Activated CD4-positive, alpha-beta T cell treated with anti-CD3 and anti-CD28 coated beads for 36 hours (primary cell): ENCODE data around the gene TMEM121. TPM values are rescaled to one million over a fixed set of nuclear protein-coding genes. Genes with fewer than 3 reads are reported as not detected.

Experiments used
- ATAC-seq: fragments of 200-7000 bp; cut with Tn5 transposase; one replicate; pipeline ENCODE4 v1.10.0; 2021; ENCODE audit warnings: mild to moderate bottlenecking, moderate library complexity
- CTCF ChIA-PET: fragments of 350-600 bp; sonication (Branson Sonifier 250); formaldehyde crosslinking; loops from one replicate; lab custom pipeline; 2021; ENCODE audit warnings: antibody characterized with exemption; lab: Charles Lee
- POLR2A ChIA-PET: fragments of 350-600 bp; sonication (Branson Sonifier 250); formaldehyde crosslinking; loops from one replicate; lab custom pipeline; 2021; ENCODE audit warnings: antibody characterized with exemption, inconsistent platforms; lab: Charles Lee
- DNase-seq: peaks from one replicate; pipeline ENCODE4 v3.0.0-alpha.2; 2020
- H3K27ac Mint-ChIP-seq: one replicate; pipeline ENCODE4 v1.8.0; 2021; ENCODE audit warnings: mixed read lengths
- H3K27me3 Mint-ChIP-seq: one replicate; pipeline ENCODE4 v1.8.0; 2021; ENCODE audit warnings: mixed read lengths
- H3K36me3 Mint-ChIP-seq: one replicate; pipeline ENCODE4 v1.8.0; 2021; ENCODE audit warnings: low read depth, mixed read lengths
- H3K4me1 Mint-ChIP-seq: one replicate; pipeline ENCODE4 v1.8.0; 2021; ENCODE audit warnings: mixed read lengths
- H3K4me3 Mint-ChIP-seq: one replicate; pipeline ENCODE4 v1.8.0; 2021; ENCODE audit warnings: mild to moderate bottlenecking, moderate library complexity, mixed read lengths
- H3K9me3 Mint-ChIP-seq: one replicate; pipeline ENCODE4 v1.8.0; 2021; ENCODE audit warnings: low read depth, mixed read lengths
- intact Hi-C, 2 experiments: fragments of 100-400 bp; cut with DNase I in 1 of 2; cut with micrococcal nuclease in 1 of 2; formaldehyde crosslinking; loops; one replicate each; pipeline versions ENCODE4 v1.14.2 to v1.15.1; 2022 to 2024; cut with DNase I, micrococcal nuclease
- total RNA-seq, 2 experiments: library from RNA; stranded (reverse); gene quantifications; one replicate each; pipeline ENCODE4 v1.2.3, GENCODE V29; 2021

The TMEM121 gene
- total RNA-seq = 1 to 10 TPM; 7.2 to 9.2 TPM

DNA sequence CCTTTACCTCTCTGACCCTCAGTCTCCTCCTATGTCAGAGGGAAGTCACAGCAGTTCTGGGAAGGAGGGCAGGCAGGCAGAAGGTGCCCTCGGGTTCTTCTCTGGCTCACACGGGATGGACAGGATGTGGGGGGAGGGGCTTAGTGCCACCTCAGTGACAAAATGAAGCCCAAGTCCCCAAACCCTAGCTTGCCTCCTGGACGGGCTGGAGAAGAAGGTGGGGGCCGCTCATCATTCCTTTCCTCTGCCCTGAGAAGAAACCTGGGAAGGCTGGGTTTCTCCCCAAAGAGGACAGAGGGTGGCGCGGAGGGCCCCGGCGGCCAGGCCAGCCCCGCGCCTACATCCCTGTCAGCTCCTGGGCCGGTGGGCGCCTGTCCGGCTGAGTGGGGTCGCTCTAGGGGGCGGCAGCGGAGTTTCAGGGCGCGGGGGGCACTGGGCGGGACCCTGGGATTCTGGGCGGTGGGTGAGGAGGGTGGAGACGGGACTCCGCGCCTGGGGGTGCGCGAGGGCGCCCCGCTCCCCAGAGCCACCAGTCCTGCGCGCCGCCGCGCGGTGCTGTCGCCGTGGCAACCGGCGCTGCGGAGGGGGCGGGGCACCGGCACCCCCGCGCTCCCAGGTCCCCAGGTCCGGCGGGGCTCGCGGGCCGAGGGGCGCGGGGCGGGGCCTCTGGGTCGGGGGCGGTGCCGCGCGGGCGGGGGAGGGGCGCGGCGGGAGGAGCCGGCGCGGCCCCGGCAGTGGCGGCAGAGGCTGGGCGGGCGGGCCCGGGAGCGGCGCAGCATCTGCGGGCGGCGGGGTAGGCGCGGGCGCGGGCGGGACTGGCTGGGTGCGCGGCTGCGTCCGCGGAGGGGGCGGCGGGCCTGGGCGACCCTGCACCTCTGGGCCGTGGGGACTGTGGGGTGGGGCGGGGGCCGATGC is at the start of gene TMEM121:
Gene TMEM121, plus strand, starts transcription at position 723 of the 915 bp plus-strand sequence. CDS start 2,252 bp downstream, outside the sequence.
- POLR2A ChIA-PET = no interaction called here
- peak; percentile 18 for ATAC-seq
- peaks cover 15% of the 10 kb centered on the region for H3K4me1 Mint-ChIP-seq
- CTCF ChIA-PET = interaction anchor here (1.0 to 1.4 kb wide), 2 partner anchors 36 to 156 kb away, joined by 3 to 5 read pairs; no protein-coding TSS in a partner anchor
- peaks cover 6% of the 10 kb centered on the region for H3K36me3 Mint-ChIP-seq
- peaks cover 12% of the 10 kb centered on the region for H3K27me3 Mint-ChIP-seq
- intact Hi-C loops = loop anchor here in 1 of 2 experiments (10.0 kb wide), 1 partner anchor 341 kb away; the partner anchor contains the start of gene NUDT14
- H3K9me3 Mint-ChIP-seq = no peaks in the 10 kb centered on the region
- H3K4me3 Mint-ChIP-seq = peak within 1 kb of the TSS; percentile 74
- peak; percentile 61 for DNase-seq
- H3K27ac Mint-ChIP-seq = peak within 1 kb of the TSS; percentile 31

DNA sequence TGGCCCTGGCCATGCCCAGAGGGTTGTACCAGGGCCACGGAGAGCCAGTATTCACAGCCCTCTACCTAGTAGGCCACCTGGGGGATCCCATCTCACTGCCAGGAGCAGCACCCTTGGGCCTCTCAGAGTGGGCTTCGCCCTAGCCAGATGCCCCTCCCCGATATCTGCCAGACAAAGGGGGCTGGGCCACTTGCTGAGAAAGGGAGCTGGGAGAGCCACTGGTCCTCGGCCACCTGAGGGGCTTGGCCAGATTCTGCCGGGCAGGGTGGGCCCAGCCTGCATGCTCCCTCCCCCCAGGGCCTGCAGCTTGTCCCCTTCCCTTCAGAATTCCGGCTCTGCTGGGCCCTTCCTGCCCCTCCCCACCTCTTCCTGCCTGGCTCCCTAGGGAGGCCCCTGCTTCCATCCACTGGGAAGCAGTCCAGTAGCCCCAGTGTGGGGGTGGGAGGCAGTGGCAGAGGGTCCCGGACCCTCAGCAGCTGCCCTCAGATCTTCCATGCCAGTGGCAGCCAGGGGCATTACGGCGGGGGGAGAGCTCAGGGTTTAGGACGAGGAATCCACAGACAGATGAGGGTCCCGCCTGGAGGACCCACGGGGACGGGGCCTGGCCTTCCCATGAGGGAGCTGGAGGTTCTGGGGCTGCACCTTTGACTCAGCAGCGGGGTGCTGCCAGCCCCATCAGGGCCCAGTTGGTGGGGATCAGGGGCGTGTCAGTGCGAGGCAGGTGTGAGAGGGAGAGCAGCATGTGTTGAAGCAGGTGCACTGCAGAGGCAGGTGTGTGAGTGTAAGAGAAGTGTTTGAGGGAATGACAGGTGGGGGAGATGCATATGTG is 49.3 kb upstream of the TMEM121 start:
- Mint-ChIP-seq H3K4me1 (peaks cover 21% of the 10 kb centered on the region), H3K4me3 (no peak overlapping the region), H3K36me3 (no peaks in the 10 kb centered on the region), H3K27ac (no peak overlapping the region), H3K9me3 (no peaks in the 10 kb centered on the region), H3K27me3 (peaks cover 5% of the 10 kb centered on the region)
- DNase-seq = no peak
- ChIA-PET POLR2A (interaction anchor here (0.5 kb wide), 1 partner anchor 12 kb away, joined by 4 read pairs; no protein-coding TSS in a partner anchor), CTCF (interaction anchor here (0.6 to 1.9 kb wide), 2 partner anchors 13 to 27 kb away, joined by 4 to 11 read pairs; no protein-coding TSS in a partner anchor)
- ATAC-seq = no peak
- intact Hi-C loops = no loop called here

DNA sequence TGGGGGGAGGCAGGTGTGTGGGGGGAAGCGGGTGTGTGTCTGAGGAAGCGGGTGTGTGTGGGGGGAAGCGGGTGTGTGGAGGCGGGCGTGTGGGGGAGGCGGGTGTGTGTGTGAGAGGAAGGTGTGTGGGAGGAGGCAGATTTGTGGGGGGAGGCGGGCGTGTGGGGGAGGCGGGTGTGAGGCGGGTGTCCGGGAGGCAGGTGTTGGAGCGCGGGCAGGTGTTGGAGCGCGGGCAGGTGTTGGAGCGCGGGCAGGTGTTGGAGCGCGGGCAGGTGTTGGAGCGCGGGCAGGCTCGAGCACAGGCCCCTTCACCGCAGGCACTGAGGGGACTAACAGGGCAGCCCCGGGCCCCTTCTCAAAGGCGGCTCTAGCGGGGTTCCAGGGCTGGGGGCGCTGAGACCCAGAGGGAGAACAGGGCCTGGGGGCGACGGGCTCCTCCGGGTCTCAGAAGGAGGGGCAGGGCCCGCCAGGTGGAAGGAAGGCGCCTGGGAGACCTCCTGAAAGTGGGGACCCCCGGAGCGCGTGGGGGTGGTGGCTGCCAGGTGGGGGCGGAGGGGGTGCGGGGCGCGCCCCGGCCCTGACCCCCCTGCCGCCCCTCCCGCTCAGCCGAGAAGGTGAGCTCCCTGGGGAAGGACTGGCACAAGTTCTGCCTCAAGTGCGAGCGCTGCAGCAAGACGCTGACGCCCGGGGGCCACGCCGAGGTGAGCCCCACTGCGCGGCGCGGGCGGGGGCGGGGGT is 48.6 kb upstream of the TMEM121 start:
- Mint-ChIP-seq H3K27me3 (peaks cover 5% of the 10 kb centered on the region), H3K4me1 (peaks cover 29% of the 10 kb centered on the region), H3K27ac (no peak overlapping the region), H3K36me3 (no peaks in the 10 kb centered on the region), H3K9me3 (no peaks in the 10 kb centered on the region), H3K4me3 (no peak overlapping the region)
- ChIA-PET CTCF (no interaction called here), POLR2A (interaction anchor here (0.5 kb wide), 1 partner anchor 11 kb away, joined by 4 read pairs; no protein-coding TSS in a partner anchor)
- ATAC-seq = no peak
- peak; percentile 52 for DNase-seq
- intact Hi-C loops = no loop called here

DNA sequence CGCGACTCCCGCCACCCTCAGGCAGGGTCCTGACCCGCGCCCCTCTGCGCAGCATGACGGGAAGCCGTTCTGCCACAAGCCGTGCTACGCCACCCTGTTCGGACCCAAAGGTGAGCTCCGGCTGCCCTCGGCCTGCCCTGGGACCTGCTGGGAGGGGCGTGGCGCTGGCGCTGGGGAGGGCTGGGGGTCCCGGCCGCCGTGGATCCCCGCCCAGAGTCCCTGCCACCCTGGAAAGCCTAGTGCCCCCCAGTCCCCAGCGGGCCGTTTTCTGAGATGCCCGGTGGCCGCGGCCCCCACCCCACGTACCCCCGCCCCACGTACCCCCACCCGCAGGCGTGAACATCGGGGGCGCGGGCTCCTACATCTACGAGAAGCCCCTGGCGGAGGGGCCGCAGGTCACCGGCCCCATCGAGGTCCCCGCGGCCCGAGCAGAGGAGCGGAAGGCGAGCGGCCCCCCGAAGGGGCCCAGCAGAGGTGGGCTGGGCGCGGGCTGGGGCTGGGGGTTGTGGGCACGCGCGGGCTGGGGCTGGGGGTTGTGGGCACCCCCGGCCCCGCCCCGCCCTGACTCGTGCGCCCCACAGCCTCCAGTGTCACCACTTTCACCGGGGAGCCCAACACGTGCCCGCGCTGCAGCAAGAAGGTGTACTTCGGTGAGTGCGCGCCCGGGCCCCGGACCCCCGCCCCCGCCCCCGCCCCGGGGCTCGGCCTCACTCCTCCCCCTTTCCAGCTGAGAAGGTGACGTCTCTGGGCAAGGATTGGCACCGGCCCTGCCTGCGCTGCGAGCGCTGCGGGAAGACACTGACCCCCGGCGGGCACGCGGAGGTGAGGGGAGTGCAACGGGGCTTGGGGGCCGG is 47.8 kb upstream of the TMEM121 start:
- CTCF ChIA-PET = no interaction called here

DNA sequence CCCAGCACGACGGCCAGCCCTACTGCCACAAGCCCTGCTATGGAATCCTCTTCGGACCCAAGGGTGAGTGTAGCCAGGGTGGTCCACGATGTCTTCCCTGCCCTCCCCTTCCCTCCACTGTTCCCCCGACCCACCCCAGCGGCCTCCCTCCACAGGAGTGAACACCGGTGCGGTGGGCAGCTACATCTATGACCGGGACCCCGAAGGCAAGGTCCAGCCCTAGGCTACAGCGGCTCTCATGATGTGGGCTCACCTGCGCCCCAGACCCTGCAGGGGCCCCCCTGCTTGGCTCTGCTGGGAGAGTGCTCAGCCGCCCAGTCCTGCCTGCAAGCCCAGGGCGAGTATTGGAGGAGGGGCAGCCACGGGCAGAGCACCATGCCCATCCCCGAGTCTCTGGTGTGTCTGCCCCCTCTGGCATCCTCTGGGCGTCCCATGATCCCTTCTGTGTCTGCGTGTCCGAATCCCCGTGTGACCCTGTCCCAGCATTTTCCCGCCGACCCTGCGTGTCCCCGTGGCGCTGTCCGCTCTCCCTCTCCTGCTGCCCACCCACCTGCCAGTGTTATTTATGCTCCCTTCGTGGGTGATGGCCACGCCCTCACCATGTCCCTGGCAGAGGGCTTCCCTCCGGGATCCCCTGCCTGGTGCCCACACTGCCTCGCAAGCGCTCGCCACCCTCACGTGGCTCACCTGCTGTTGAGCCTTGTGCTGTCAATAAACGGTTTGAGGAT is 46.8 kb upstream of the TMEM121 start:
- ATAC-seq (no peak), DNase-seq (peak; percentile 23)
- POLR2A ChIA-PET = no interaction called here
- intact Hi-C loops = loop anchor here (2.0 to 10.0 kb wide), 5 partner anchors 49 to 415 kb away; partner anchors contain the start of genes BRF1 (in 1 of the 2), GPR132 (in 1 of the 2) and TEX22 (in 1 of the 2)
- Mint-ChIP-seq H3K4me3 (peak overlapping the region; percentile 4), H3K9me3 (no peaks in the 10 kb centered on the region), H3K4me1 (peaks cover 36% of the 10 kb centered on the region), H3K36me3 (no peaks in the 10 kb centered on the region), H3K27me3 (peaks cover 5% of the 10 kb centered on the region), H3K27ac (no peak overlapping the region)
- CTCF ChIA-PET = interaction anchor here (1.2 to 2.9 kb wide), 2 partner anchors 11 to 22 kb away, joined by 6 to 55 read pairs; partner anchors contain the start of gene TEDC1

More for the DNA sequence above, 47.8 kb upstream of the TMEM121 start:
- intact Hi-C loops = no loop called here
- no peak overlapping the region for H3K4me3 Mint-ChIP-seq
- no peaks in the 10 kb centered on the region for H3K9me3 Mint-ChIP-seq
- peaks cover 30% of the 10 kb centered on the region for H3K4me1 Mint-ChIP-seq
- peak; percentile 13 for DNase-seq
- H3K27me3 Mint-ChIP-seq = peaks cover 5% of the 10 kb centered on the region
- H3K36me3 Mint-ChIP-seq = no peaks in the 10 kb centered on the region
- no peak for ATAC-seq
- no peak overlapping the region for H3K27ac Mint-ChIP-seq
- POLR2A ChIA-PET = no interaction called here

DNA sequence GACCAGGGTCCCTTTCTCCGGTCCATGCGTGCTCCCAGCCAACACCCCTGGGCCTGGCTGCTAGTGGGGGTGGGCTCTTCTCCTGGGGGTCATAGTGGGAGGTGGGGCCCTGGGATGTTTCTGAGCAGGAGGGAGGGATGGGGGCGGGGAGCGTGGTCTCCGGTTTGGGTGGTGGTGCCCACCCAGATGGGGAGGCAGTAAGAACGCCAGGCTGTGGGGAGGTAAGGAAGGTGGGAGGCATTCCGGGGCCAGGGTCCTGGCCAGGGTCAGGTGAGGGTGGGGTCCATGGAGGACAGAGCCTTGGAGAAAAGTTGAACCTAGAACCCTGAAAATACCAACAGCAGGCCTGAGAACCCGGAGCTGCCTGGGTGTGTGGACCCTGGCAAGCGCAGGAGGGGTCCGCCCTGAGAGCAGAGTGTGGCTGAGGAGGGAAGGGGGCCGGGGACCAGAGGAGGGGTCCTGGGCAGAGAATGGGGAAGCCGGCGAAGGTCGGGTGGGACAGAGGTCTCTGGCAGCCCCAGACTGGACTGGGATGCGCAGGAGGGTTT is 46.1 kb upstream of the TMEM121 start:
- POLR2A ChIA-PET = interaction anchor here (1.3 kb wide), 1 partner anchor 10 kb away, joined by 12 read pairs; no protein-coding TSS in a partner anchor
- H3K9me3 Mint-ChIP-seq = no peaks in the 10 kb centered on the region
- ATAC-seq (no peak), DNase-seq (no peak)
- no peak overlapping the region for H3K27ac Mint-ChIP-seq
- H3K4me1 Mint-ChIP-seq = peaks cover 41% of the 10 kb centered on the region
- CTCF ChIA-PET = interaction anchor here (0.6 to 2.9 kb wide), 9 partner anchors 10 to 154 kb away, joined by 3 to 55 read pairs (median 5); partner anchors contain the start of gene TEDC1
- peaks cover 5% of the 10 kb centered on the region for H3K27me3 Mint-ChIP-seq
- no peaks in the 10 kb centered on the region for H3K36me3 Mint-ChIP-seq
- intact Hi-C loops = loop anchor here (2.0 to 10.0 kb wide), 5 partner anchors 49 to 415 kb away; partner anchors contain the start of genes BRF1 (in 1 of the 2), GPR132 (in 1 of the 2) and TEX22 (in 1 of the 2)
- H3K4me3 Mint-ChIP-seq = no peak overlapping the region

DNA sequence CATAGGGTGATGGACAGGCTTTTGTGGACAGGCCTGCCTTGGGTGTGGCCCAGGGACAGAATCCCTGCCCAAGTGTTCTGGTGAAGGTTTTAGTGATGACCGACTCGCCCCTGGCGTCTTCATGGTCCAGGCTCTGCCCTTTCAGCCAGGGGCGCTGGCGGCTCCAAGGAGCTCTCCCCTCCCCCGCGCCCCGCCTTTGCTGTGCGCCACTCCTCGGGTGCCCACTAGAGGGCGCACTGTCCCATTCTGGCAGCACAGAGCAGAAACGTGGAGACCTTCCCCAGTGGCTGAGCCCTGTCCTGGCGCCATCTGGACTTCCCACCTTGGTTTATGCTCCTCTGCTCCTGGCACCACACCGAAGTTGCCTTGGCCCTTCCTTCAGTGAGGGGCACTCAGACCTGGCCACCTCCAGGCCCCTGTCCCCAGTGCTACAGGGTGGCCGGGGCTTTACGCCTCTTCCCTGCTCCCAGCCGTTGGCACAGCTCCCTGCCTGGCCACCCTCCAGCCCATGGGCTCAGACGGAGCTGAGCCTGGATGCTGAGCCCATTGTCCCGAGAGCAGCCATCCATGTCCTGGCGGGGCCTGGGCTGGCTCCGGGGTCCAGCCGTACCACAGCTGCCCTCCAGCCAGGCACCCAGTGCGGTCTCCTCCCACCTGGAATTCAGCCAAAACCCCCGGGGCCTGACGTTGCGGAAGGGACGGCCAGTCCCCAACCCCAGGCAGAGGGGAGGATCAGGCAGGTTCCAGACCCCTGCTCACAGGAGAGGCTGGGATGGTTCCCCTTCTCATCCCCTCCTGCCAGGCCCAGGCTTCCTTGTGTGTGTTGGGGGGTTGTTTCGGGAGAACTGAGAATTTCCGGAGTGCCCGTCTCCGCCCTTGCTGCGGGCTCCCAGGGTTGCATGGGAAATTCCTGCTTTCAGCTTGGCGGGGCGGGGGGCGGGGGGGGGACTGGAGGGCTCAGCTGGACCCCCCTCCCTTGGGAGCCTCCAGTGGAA is 45.3 kb upstream of the TMEM121 start:
- Mint-ChIP-seq H3K4me3 (peak overlapping the region; percentile 62), H3K36me3 (no peaks in the 10 kb centered on the region), H3K9me3 (no peaks in the 10 kb centered on the region), H3K4me1 (peaks cover 48% of the 10 kb centered on the region), H3K27ac (peak overlapping the region; percentile 87), H3K27me3 (peaks cover 5% of the 10 kb centered on the region)
- ChIA-PET CTCF (interaction anchor here (0.6 to 2.9 kb wide), 12 partner anchors 10 to 443 kb away, joined by 3 to 55 read pairs (median 3); partner anchors contain the start of gene TEDC1), POLR2A (interaction anchor here (1.0 to 1.3 kb wide), 4 partner anchors 9 to 181 kb away, joined by 3 to 12 read pairs (median 6); partner anchors contain the start of gene BRF1)
- ATAC-seq = peak; percentile 69
- intact Hi-C loops = loop anchor here (1.0 to 10.0 kb wide), 6 partner anchors 9 to 416 kb away; partner anchors contain the start of genes BRF1 (in 1 of the 2), GPR132 (in 1 of the 2) and TEX22 (in 1 of the 2)
- peak; percentile 95 for DNase-seq

DNA sequence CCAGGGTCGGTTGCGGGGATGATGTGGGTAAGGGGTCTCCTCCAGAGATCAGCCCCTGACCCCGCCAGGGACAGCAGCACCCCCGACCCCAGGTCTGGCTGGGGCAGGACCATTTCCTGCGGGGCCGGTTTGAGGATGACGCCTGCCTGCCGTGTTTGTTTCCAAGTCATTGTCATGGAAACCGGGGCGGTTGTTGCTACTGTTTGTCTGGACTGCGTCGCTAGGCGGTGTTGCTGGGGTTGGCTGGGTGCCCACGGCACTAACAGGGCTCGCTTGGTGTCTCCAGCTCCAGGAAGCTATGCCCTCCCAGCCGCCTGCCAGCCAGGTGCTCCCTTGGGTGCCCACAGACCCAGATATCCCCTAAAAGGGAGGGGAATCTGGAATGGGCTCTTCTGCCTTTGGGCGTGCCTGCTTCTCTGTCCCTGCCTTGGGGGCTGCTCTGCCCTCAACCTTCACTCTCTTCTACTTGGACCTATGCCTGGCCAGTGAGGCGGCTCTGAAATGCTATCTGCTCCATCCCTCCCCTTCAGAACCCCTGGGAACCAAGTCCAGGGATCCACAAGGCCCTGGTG is 44.4 kb upstream of the TMEM121 start:
- intact Hi-C loops = loop anchor here (1.0 to 10.0 kb wide), 6 partner anchors 8 to 417 kb away; partner anchors contain the start of genes BRF1 (in 1 of the 2), GPR132 (in 1 of the 2) and TEX22 (in 1 of the 2)
- POLR2A ChIA-PET = interaction anchor here (0.6 to 1.1 kb wide), 5 partner anchors 8 to 182 kb away, joined by 3 to 8 read pairs (median 3); partner anchors contain the start of gene BRF1

More for the DNA sequence above, 44.4 kb upstream of the TMEM121 start:
- CTCF ChIA-PET = interaction anchor here (1.1 to 2.9 kb wide), 4 partner anchors 9 to 111 kb away, joined by 3 to 55 read pairs (median 6); partner anchors contain the start of gene TEDC1
- Mint-ChIP-seq H3K27ac (peak overlapping the region; percentile 94), H3K36me3 (no peaks in the 10 kb centered on the region), H3K27me3 (peaks cover 5% of the 10 kb centered on the region), H3K4me1 (peaks cover 51% of the 10 kb centered on the region), H3K9me3 (no peaks in the 10 kb centered on the region), H3K4me3 (peak overlapping the region; percentile 62)
- peak; percentile 97 for DNase-seq
- peak; percentile 73 for ATAC-seq
